GM19395 (cell line): Measurements from ENCODE around the gene HBM.
"Not testable (repeated sequence)": the region's sequence is repeated elsewhere in the genome, so short reads cannot be mapped to it uniquely, and the experiment has no call there.

ENCODE experiments used
- ATAC-seq: cut with Tn5 transposase; IDR thresholded peaks from one replicate; pipeline ENCODE4 v1.9.1; 2021; ENCODE audit warnings: mild to moderate bottlenecking, moderate library complexity; ENCODE audit not compliant: unreplicated experiment

The HBM gene, protein sequence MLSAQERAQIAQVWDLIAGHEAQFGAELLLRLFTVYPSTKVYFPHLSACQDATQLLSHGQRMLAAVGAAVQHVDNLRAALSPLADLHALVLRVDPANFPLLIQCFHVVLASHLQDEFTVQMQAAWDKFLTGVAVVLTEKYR

DNA sequence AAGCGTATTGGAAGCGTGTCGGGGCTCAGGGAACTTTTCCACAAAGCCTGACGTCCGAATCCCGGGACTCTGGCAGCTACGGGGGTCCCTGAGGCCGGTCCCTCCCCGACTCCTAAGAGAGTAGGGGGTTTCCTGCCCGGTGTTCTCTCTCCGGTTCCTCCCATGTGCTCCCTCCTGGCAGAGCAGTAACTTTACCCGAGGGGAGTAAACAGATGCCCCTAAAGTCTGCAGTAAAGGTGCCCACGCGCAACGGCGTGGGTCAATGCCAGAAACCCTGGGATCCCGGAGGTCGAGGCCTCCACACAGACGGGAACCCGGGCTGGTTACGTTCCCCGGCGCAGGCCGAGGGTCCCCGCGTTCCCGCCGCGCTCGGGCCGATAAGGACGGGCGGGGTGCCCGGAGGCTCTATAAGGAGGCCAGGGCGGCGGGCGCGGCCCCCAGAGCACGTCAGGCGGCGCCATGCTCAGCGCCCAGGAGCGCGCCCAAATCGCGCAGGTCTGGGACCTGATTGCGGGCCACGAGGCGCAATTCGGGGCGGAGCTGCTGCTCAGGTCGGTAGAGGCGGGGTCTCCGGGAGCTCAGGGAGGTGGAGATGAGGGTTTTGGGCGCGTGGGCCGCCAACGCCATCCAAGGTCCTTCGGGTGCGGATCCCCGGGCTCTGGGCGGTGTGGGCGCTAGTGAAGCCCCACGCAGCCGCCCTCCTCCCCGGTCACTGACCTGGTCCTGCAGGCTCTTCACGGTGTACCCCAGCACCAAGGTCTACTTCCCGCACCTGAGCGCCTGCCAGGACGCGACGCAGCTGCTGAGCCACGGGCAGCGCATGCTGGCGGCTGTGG lies at the start of gene HBM:
HBM (plus strand) TSS at position 440 of the 836 bp plus-strand sequence; CDS start at position 460, 20 bp downstream.
- no peak for ATAC-seq

DNA sequence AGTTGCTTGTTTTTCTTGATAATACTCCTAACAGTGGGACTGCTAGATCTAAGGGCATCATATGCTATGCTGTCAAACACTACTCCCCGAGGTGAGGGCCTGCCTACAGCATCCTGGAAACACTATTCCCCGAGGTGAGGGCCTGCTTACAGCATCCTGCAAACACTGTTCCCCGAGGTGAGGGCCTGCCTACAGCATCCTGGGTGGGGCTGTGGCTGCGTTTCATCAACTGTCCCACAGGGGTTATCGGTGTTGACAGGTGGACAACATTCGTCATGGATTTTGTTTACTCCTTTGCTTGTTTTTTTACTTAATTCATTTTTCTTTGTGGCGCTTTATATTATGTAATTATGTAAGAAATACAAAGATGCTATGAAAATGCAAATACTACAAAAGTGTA lies 49.8 kb upstream of the HBM start:
- ATAC-seq, result no peak

DNA sequence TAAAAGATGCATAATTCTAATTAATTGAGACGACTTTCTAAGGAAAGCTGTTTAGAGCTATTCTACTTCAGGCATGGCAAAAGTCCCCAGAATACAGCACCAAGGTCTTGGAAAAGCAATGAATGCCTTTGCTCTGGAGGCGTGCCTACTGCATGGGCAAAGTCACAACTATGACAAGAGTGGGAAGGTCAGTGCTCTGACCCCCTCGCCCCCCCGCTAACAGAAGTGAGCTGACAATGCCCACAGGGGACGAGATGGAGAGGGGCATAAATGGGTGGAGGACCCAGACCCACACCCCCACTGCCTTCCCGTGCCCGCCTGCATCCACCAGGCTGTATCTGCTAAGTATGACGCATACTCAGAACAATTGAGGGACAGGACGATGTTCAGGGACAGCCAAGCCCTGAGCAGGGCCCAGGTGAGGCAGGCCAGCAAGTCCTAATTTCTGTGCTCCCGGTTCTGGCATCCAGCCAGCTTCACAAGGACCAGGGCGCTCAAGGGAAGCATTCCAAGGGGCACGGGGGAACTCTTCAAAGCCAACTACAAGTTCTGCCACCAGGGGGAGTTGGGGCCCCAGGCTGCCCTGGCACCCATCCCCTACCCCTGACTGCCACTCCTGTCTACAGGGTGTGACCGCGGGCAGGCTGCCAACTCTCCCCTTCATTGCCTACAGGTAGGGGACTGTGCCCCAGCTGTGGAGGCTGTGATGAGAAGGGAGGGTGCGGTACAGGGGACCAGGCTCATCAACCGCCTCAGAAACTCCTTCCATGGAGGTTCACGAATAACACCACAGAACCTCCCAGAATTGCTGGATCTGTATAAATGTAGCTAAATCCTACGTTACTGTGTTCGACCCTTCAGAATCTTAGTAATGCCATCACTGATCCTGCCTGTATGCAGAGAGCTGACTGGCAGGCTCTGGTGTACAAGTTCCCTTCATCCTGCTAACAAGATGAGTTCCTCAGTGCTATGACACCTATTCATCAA lies 48.1 kb upstream of the HBM start:
- ATAC-seq, result no peak

DNA sequence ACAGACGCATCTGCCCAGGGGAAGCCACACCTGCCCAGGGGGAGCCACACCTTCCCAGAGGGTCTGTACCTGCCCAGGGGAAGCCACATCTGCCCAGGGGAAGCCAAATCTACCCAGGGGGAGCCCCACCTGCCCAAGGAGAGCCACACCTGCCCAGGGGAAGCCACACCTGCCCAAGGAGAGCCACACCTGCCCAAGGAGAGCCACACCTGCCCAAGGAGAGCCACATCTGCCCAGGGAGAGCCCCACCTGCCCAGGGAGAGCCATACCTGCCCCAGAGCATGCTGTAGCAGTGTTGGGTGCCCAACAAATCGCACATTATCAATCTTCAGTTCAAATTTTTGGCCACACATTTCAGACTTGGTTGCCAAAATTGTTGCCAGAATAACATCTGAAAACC lies 46.9 kb upstream of the HBM start:
- no peak for ATAC-seq

DNA sequence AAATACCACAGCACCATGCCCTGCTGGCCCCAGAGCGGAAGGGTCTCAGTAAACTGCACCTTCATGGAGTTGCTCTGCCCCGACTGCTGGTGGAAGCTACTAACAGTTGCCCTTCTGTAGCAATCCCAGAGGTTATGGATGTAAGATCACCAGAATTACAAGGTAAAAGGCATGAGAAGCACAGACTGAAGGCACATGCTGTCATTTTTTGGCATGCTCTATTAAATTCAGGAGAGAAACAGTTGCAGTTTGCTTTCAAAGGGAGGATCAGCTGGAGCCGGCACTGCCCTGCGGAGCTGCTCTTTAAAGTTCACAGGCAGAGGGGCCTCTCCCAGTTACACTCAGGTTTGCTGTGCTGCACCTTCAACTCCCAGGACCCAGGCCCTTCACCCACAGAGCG lies 46.5 kb upstream of the HBM start:
- ATAC-seq, result no peak

DNA sequence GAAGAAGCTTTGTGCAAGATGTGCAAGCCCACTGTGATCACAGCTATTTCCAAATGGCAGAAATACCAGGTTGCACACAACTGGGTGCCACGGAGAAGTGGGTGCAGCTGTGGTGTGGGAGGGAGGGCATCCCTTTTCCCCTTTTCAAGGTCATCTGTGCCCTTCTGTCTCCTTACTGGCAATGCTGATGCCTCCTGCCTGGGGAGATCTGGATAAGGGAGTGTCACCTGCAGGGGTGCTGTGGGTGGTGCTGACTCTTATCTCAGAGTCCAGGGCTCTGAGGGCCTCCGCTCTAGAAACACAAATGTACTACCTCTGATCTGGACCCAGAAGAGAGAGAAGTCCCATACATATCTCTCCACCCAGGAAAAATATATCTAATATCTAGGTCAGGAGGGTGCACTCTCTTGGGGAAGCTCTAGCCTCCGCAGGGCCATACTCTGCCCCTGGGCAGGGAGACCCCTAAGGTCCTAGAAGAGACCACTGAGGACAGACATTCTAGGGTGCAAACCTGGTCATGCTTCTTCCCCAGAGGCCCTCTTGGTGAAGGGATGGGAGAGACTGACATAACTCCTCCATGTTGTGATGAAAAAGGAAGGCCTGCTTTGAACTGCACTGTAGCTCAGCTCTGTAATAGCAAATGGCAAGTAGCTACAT lies 45.8 kb upstream of the HBM start:
- ATAC-seq, result no peak

DNA sequence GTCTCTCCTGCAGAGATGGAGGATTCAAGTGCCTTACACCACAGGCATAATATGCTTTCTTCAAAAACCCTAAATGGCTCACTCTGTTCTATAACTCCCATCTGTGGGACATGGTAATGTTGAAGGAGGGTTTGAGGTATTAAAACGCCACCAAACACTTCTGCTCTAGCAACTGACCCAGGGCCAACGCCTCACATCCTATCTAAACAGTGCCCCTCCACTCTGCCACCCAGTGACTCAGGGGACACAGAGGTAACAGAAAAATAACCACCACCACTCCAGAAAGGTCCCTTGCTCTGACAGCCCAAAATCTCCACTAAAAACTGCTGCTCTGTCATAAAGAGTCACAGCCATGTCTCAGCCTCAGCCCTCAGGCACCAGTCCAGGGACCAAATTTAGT lies 45.0 kb upstream of the HBM start:
- no peak for ATAC-seq

DNA sequence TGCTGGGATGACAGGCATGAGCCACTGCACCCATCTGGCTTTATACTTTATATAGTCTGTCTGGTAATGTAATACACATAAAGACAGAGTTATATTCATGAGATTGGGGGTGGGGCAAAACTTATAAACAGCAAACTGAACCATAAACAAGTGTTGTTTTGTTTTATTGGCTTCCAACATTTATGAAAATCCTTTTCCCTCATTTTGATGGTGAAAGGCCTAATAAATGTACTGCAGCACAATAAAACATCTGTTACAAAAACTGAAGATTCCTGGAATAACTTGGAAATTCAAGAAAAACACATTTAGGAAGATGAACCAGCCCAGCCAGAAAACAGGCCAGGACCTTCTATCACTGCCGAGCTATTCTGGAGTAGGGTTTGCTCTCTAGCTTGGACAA lies 43.4 kb upstream of the HBM start:
- ATAC-seq, result no peak

DNA sequence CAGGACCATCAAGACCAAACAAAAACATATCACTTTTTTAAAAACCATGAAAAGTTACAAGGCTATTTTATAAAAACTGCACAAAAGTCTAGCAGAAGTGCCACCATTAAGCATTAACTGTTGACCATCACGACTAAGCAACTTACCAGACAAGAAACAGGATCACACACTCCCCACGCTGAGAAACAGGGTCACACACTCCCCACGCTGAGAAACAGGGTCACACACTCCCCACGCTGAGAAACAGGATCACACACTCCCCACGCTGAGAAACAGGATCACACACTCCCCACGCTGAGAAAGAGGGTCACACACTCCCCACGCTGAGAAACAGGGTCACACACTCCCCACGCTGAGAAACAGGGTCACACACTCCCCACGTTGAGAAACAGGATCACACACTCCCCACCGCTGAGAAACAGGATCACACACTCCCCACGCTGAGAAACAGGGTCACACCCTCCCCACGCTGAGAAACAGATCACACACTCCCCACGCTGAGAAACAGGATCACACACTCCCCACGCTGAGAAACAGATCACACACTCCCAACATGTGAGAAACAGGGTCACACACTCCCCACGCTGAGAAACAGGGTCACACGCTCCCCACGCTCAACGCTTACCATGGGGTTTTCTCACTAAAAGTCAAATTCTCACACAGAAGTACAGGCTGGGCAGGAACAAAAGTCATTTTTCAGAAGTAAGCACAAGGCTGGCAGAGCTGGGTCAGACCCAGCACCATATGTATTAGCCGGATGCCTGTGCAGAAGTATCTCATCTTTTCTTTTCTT lies 42.0 kb upstream of the HBM start:
- ATAC-seq, result not testable (repeated sequence)

DNA sequence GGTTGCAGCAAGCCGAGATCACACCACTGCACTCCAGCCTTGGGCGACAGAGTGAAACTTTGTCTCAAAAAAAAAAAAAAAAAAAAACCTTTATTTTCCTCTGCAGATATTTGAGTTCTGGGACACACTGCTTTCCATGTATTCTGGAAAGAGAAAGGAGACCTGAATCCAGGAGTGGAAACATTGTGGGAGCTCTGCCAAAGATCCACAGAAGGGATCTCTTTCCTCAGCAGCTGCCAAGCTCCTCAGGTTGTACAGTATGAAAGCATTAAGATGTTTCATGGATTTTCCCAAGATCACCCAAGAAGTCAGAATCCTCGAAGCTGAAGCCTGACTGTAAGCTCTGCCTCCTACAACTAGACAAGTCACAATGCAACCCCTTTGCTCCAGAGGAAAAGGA lies 40.8 kb upstream of the HBM start:
- ATAC-seq, result no peak

DNA sequence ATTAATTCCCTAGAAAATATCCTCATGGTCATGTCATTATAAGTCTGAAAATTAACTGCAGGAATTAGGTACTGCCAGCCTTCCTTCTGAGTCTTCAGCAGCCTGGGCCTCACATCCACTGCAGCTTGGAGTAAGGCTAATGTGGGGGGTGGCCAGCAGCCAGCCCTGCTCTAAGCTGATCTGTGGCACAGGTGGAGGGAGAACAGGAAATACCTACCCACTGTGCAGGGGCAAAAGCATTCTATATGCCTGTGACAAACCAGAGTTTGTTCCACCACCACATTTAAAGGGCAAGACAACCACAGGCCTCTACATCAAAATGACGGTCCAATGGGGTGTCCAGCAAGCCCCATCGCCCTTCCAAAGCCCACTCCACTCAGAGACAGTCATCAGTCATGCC lies 36.7 kb upstream of the HBM start:
- ATAC-seq, result no peak

DNA sequence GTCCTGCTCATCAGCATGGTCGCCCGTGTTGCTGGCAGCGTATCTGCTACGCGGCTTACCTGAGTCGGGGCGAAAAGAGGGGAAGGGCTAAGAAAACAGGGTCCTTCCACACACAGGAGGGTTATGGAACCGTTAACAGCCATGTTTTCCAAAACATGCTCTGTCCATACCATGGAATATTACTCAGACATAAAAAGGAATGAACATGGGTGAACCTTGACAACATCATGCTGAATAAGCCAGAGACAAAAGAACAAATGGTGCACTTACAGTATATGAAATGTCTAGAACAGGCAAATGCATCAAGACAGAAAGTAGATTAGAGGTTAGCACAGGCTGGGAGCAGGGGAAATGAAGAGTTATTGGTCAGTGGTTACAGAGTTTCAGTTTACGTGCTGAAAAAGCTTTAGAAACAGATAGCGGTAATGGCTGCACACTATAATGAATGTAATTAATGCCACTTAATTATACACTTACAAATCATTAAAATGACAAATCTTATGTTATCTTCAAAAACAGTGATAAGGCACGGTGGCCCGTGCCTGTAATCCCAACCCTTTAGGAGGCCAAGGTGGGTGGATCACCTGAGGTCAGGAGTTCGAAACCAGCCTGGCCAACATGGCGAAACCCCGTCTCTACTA lies 35.1 kb upstream of the HBM start:
- no peak for ATAC-seq

DNA sequence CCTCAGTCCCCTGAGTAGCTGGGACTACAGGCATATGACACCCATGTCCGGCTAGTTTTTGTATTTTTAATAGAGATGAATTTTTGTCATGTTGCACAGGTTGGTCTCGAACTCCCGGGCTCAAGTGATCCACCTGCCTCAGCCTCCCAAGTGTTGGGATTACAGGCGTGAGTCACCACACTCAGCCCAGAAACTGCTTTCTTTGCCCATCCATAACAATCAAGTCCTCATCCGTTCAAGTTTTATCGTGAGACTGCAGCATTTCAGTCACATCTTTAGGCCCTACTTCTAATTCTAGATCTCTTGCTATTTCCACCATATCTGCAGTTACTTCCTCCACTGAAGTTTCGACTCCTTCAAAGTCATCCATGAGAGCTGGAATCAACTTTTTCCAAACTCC lies 33.7 kb upstream of the HBM start:
- no peak for ATAC-seq

DNA sequence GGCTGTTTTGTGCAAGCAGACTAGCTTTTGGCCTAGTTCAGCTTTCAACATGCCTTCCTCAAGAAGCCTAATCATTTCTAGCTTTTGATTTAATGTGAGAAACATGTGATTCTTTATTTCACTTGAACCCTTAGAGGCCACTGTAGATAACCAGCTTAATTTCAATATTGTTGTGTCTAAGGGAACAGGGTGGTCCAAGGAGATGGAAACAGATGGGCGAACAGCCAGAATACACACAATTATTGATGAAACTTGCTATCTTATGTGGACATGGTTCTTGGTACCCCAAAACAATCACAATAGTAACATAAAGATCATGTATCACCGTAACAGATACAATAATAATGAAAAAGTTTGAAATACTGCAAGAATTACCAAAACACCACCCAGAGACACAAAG lies 32.1 kb upstream of the HBM start:
- no peak for ATAC-seq

DNA sequence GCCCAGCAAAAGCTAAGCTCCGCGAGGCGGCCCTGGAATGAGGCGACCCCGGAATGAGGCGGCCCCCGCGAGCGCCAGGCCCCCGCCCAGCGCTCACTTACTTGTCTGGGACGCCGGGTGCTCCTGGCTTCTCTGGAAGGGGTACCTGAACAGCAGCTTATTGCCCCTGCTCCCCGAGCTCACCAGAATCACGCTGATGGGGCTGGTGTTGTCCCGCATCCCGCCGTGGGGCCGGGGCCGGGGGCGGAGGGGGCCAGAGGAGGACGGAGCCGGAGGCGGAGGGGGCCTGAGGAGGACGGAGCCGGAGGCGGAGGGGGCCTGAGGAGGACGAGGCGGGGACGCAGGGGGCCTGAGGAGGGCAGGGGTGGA lies 27.7 kb upstream of the HBM start:
- no peak for ATAC-seq

DNA sequence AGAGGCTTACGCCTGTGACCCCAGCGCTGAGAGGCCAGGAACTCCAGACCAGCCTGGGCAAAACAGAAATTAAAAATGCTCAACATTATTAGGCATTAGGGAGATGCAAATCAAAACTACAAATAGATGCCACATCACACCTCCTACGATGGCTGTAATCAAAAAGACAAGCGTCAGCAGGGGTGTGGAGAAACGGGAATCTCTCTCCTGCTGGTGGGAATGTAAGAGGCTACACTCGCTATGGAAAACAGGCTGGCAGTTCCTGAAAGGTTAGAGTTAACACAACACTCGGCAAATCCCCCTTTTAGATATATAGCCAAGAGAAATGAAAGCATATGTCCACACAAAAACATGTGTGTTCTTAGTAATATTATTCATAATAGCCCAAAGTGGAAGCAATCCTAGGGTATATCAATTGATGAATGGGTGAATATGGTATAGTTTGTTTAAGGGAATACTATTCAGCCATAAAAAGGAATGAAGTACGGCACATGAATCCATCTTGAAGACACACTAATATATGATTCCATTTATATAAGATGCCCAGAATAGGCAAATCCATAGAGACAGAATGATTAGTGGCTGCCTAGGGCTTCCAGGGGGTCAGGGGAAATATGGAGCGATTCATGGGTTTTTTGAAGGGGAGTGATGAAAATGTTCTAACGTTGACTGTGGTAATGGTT lies 25.5 kb upstream of the HBM start:
- ATAC-seq, result no peak

DNA sequence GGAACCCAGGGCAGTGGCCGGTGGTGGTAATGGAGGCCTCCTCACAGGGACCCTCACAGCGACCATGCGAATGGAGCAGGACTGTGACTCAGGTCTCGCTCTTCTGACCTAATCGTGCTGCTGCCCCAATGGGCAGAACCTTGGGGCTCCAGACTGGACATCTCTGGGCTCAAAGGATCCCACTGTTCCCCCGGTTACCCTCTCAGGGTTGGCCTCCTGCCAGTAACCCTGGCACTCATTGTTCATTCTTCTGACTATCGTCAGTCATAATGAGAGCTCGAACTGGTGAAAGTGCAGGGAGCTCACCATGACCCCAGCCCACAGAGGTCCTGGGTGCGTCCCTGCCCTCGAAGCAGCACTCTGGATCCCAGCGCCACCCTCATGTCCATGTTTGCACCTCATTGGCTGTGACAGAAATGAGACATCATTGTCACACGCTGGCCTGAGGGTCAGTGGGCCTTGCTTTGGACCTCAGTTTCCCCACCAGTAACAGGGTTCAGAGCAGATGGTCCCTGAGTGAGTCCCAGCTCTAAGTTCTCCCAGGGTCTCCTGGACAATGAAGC lies 23.3 kb upstream of the HBM start:
- no peak for ATAC-seq

DNA sequence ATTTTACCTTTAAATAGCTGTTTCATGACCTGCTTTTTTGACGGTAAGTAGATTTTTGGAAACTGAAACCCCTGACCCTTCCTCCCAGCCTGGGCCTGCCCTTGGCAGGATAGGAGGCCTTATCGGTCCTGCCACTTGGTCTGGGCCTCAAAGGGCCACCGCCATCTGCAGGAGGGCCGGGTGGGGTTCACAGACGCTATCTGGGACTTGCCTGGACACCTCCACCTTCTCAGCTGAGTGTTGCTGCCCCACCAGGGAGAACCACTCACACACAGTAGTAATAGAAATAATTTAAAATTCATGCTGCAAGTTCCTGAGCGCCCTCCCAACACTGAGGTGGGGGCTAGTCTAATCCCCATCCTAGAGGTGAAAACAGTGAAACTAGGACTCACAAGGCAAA lies 22.7 kb upstream of the HBM start:
- ATAC-seq, result no peak

DNA sequence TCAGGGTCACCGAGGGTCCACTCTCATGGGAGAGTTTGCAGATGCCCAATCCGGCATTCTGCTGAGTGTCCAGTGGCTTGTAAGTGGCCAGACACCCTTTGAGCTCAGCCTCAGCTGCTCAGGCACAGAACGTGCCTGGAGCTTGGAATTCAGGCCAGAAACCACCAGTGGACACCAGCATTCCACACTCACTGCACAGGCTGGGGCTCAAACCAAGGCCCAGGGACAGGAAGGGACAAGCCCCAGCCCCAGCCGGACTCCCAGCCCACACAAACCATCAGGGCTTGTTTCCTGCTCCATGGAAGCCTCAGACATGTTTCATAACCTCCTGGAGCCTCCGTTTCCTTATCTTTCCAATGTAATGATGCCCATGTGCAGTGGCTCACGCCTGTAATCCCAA lies 22.3 kb upstream of the HBM start:
- no peak for ATAC-seq
